NCI-H82 (cell line): ENCODE results near the gene SLC2A5.
A peak's percentile ranks its signal among the peaks of the same experiment; 100 is the strongest.

Experiments used
- DNase-seq: peaks from one replicate; lab custom pipeline; 2025; lab: John Stamatoyannopoulos, UW

Gene SLC2A5

DNA sequence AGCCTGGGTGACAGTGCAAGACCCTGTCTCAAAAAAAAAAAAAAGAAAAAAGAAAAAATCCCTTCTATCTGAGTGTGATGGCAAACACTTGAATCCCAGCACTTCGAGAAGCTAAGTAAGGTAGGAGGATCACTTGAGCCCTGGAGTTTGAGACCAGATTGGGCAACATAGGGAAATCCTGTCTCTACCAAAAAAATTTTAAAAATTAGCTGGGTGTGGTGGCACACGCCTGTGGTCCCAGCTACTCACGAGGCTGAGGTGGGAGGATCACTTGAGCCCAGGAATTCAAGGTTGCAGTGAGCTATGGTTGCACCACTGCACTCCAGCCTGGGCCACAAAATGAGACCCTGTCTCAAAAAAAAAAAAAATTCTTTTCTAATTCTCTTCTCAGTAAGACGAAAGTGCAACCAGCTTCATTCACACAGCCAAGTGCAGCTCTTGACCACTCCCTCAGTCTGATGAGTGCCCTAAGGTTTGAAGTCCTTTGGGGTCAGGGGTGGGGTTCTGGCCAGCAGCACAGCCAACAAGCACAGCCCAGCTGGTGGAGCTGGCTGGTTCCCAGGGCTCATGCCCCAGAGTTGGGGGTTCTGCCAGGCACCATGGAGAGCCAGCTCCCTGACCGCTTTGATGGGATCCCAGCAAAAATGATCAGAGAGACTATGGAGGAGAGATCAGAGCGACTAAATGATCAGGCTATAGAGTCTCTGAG, 8.0 kb downstream of the SLC2A5 start:
- DNase-seq: no peak

DNA sequence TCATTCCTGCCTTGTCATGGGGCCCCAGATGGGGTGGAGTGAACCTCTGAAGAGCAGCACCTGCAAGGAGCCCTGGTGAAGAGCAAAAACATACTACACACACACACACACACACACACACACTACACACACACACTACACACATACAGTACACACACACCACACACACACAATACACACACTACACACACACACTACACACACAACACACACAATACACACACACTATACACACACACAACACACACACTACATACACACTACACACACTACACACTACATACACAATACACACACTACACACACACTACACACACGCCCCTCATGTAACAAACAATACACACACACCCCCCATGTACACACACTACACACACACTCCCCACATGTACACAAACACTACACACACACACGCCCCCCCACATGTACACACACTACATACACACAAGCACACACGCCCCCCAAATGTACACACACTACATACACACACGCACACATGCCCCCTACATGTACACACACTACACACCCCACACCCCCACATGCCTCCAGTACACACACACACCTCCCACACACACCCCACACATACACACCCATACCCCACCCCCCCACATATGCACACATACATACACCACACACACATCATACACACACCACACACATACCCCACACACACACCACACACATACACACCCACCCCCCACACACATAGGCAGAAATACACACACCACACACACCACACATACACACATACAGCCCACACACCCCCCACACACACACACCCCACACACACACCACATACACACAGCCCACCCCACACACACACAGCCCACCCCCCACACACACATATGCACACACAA, 9.3 kb downstream of the SLC2A5 start:
- no peak for DNase-seq

DNA sequence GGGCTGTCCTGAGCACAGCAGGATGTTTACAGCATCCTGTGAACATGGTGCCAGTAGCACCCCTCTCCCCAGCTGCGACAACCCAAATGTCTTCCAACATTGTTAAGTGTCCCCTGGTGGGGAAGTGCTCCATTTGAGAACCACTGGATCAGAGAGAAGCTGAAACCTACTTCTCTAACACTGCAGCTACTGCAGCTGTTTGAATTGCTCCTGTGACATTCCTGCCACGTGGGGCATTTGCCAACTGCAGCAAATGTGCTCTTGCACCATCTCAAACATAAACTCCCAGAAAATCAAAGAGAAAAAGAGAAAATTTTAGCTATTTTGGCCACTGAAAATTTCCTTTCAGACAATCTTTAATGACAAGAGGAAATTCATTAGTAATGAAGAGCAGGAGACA, 11.0 kb downstream of the SLC2A5 start:
- DNase-seq: no peak

DNA sequence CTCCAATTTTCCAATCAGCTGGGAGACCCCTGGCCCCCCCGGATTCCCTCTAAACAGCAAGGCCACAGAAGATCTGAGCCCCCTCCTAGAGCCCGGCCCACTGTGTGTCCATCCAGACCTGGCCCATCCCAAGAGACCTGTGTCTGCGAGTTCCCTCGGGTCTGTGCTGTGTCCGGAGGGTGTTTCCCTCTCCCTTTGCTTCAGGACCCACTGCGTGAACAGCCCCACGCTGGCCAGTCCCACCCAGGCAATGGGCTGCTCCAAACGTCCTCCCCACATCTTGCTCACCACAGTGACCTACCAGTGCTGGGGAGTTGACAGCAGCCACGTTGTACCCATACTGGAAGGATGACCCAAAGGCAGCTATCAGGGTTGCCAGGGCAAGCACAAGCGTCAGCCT, 11.6 kb downstream of the SLC2A5 start:
- DNase-seq: no peak

DNA sequence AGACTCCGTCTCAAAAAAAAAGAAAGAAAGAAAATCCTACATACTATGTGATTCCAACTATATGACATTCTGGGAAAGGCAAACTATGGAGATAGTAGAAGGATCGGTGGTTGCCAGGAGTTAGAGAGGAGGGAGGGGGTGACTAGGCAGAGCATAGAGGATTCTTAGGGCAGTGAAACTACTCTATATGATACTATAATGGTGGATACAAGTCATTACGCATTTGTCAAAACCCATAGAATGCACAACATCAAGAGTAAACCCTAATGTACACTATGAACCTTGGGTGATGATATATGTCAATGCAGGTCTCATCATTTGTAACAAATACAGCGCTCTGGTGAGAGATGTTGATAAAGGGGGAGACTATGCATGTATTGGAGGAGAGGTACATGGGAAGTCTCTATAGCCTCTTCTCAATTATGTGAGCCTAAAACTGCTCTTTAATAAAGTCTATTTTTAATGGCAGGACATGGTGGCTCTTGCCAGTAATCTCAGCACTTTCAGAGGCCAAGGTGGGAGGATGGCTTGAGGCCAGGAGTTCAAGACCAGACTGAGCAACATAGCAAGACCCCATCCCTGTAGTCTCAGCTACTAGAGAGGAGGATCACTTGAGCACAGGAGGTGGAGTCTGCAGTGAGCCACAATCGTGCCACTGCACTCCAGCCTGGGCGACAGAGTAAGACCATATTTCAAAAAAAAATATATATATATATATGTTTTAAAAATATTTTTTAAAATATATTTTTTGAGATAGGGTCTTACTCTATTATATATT, 17.0 kb downstream of the SLC2A5 start:
- no peak for DNase-seq

DNA sequence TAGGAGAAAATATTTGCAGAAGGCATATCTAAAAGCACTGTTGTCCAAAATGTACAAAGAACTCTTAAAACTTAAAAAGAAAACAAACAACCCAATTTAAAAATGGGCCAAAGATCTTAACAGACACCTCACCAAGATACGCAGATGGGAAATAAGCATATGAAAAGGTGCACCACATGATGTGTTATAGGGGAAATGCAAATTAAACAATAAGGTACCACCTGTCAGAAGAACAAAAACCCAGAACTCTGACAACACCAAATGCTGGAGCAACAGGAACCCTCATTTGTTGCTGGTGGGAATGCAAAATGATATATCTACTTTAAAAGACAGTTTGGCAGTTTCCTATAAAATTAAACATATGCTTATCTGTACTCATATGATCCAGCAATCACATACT, 18.1 kb downstream of the SLC2A5 start:
- DNase-seq: no peak

DNA sequence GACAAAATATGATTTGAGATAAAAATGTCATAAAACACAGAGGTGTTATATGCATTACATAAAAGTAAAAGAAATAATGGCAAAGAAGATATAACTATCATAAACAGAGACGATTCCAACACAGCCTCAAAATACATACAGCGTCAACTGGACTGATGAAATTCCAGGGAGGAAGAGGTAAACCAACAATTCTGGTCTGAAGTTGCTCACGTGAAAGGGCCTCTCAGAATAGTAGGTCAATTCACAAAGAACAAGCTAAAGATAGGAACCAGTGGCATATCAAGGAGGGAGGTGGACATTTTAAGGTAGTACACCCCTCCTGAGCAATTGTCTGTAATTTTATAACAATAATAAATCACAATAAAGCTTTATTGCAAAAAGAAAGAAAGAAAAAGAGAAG, 18.6 kb downstream of the SLC2A5 start:
- DNase-seq: no peak

DNA sequence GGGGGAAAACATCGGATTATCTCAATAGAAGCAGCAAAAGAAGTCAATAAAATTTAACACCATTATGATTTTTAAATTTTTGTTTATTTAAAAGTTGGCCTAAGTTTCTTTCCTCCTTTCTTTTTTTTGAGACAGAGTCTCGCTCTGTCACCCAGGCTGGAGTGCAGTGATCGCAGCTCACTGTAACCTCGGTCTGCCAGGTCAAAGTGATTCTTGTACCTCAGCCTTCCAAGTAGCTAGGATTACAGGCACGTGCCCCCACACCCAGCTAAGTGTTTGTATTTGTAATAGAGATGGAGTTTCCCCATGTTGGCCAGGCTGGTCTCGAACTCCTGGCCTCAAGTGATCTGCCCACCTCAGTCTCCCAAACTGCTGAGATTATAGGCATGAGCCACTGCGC, 20.9 kb downstream of the SLC2A5 start:
- DNase-seq: no peak

DNA sequence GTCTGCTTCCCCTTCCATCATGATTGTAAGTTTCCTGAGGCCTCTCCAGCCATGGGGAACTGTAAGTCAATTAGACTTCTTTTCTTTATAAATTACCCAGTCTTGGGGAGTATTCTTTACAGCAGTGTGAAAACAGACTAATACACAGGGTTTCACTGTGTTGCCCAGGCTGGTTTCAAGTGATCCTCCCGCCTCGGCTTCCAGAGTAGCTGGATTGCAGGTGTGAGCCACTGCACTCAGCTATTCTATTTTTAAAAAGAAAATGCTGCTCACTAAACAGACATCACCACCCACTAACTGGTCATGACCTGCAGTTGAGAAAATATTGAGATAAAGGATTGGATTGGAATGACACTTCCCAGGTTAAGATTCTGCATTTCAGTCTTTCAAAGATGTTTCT, 22.4 kb downstream of the SLC2A5 start:
- DNase-seq: no peak

DNA sequence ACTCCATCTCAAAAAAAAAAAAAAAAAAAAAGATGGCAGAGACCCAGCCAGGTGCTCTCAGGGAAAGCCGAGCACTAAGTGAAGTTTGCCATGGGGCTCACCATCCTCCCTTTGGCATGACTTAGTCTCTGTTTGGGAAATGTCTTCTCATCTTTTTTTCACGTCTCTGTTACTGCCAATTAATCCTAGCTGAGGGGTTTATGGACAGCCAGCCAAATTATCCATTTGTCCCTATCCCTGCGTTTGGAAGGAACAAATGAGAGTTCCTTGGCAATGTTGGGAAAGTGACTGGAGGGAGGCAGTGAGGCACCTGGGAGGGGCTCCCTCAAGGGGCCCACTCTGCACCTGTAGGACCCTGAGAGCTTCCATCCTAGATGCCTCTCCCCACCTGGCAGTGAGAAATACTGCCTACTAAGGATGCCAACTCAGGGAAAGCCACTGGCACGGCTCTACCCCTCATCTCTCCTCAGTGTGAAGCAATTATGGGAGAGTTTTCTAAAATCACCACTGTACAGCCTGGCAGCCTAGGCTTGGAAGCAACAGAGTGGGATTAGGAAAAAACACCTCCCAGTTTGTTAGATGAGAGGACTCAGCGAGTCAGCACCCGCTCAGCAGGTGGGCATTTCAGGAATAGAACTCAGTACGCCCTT, 23.4 kb downstream of the SLC2A5 start:
- DNase-seq: no peak

DNA sequence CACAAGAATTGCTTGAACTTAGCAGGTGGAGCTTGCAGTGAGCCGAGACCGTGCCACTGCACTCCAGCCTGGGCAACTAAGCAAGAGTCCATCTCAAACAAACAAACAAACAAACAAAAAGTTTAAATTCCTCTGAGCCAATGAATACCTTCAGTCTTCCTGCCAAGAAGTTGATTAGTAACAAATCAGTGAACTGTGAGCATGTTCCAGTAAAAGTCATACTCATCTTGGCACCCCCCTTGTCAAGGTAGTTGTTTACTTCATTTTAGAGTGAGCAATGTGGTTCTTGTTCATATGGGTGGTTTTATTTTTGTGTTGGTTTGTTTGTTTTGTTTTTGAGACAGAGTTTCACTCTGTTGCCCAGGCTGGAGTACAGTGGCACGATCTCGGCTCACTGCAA, 25.2 kb downstream of the SLC2A5 start:
- DNase-seq: no peak

DNA sequence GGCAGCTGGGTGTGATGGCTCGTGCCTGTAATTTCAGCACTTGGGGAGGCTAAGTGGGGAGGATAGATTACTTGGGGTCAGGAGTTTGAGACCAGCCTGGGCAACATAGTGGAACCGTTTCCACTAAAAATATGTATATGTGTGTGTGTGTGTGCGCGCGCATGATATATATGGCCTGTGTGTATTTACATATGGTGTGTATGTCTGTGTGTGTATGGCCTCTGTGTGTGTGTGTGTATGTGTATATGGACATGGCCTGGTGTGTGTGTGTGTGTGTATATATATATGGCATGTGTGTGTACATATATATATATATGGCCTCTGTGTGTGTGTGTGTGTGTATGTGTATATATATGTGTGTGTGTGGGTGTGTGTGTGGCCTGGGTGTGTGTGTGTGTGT, 27.2 kb downstream of the SLC2A5 start:
- no peak for DNase-seq

DNA sequence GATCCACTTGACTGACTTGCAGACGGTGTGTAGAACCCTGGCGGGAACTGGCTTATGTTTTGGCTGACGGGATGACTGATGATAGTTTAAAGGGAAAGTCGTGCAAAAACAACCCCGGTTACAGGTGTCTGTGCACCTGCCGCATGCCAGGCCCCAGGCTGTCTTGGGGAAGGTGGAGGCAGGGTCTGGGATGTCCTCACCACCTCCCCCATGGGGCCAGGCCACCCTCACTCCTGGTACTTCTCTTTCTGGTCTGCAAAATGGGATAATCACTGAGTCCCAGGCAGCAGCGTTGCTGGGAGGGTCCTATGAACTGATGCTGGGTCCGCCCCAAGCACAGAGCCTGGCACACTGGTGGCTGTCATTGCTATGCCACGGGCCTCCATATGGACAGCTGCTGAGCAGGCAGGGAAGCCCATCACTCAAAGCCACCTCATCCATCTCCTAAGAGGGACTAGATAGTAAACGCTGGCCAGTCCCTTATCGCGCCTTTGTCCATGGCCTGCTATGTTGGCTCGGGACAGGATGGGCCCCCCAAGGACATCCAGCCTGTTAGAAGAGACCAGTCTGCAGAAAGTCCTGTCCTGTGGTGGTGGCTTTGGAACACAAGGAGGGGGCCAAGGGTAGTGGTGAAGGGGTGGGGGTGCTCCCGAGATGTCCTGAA, 28.2 kb downstream of the SLC2A5 start:
- DNase-seq: no peak

DNA sequence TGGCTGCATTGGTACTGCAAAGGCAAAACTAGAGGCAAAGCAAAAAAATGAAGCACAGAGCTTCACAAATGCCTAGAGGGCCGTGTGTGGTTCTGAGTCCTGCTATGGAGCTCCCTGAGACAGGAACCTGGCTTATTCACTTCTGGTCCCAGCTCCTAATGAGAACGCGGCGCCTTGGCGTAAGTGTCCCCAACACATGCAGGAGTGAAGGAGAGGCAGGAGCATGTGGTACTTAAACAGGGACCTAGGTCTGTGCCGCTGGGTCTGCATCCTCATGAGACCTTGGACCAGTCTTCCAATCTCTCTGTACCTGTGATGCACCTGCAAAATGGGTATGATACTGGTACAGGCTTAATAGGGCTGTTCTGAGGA, 28.8 kb downstream of the SLC2A5 start:
- no peak for DNase-seq

DNA sequence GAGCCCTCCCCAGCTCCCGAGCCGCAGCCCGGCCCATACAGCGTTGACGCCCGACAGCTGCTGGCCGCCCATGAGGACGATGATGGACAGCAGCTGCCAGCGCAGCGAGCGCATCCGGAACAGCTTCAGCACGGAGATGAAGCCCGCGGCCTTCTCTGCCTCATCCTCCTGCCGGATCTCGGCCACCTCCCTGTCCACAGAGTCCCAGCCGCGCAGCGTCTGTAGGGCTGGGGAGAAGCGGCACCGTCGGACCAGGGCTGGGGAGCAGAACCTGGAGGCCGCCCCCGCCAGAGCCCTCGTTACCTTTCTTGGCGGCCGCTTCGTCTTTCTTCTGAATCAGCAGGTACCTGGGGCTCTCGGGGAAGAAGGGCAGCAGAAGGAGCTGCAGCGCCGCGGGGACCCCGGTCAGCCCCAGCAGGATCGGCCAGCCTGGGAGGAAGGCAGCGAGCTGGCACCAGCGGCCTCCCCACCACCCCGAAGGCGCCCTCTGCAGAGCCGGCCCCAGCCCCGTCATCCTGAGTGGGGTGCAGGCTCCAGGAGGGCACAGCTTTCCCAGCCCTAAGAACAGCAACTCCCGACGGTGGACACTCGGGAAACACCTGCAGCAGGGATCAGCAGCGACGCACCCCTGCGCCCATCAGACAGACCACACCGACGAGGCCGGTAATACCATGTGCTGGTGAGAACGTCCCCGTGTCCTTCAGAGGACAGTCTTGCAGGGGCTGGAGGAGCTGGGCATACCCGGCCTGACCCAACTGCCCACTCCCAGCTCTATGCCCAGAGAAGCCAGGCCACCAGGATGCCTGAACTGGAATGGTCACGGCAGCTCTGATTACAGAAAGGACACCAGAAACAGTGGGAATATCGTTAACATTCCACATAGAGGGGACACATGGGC, 29.4 kb downstream of the SLC2A5 start:
- no peak for DNase-seq

DNA sequence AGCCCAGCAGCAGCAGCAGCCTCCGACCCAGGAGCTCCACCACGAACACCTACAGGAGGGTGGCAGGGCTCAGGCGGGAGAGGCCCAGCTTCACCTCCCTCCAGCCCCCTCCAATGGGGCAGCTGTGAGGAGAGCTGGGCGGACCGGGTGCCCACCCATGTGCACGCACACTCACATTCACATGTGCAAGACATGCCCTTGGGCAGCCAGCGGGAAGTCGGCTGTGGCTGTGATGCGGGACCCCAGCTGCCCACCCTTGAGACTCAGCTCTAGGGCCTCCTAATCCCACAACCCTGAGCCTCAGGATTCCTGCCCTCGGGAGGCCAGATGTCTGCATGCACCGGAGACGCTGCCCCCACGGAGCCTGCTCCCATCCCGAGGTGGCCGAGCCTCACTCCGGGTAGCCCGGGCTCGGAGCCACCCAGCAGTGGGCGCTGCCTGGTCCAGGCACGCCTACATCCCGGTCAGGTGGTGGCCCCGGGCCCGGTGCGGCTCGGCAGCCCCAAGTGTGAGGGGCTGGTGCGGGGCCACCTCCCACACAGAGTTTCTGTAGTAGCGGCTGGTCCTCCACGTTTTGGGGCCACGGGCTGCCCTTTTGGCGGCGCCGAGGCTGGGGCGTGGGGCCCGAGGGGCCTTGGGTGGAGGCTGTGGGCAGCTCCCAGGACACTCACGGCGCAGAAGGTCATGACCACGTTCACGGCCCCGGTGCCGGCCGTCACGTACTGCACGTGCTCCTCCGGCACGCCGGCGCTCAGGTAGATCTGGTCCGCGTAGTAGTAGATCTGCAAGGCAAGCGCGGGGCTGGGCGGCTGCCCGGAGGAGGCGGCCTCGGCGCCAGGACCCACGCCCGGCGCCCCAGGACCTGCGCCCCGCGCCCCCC, 30.3 kb downstream of the SLC2A5 start:
- DNase-seq: peak; percentile 31

DNA sequence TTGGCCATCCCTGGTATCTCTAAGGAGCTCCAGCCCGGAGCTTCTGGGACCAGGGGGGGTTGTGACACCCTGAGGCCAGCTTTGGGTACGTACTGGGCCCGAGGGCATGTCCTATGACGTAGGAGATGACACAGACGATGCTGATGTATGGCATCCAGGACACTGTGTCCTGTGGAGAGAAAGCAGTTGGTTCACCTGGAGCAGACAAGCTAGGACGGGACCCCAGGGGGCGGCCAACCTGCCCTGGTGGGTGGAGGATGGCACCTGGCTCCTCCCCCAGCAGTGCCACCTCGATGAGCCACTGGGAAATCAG, 31.1 kb downstream of the SLC2A5 start:
- DNase-seq: no peak

DNA sequence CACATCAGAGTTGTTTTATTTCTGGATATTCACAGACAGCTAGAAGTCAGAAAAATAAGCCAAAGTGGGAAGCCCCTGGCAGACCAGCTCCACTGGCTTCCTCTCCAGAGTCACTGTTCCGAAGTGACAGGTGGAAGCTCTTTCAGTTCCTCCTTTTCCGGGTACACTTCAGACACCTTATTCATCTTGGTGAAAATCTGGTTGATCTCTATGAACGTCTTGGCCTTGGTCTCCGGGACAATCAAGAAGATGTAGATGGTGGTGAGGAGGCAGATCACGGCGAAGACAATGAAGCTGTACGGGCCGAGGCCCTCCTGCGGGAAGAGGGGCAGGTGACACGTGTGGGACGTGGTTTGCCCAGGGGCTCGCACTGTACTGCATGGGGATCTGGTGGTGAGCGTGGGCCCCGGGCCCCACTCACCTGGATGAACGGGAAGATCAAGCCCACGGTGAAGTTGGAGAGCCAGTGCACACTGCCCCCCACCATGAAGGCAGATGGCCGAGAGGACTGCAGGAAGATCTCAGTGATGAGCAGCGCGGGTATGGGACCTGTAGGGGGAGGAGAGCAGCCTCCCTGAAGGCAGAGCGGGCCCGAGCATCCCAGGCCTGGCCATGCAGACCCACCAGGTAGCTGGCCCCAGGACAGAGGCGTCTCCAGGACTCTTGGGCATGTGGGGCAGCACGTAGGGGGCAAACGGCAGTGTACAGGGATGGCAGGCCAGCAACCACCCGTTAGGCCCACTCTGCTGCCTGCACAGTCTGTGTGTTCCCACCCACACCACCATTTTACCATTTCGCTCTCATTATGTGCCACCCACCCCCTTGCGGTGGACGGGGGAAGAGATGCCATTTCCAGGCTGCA, 31.7 kb downstream of the SLC2A5 start:
- no peak for DNase-seq

DNA sequence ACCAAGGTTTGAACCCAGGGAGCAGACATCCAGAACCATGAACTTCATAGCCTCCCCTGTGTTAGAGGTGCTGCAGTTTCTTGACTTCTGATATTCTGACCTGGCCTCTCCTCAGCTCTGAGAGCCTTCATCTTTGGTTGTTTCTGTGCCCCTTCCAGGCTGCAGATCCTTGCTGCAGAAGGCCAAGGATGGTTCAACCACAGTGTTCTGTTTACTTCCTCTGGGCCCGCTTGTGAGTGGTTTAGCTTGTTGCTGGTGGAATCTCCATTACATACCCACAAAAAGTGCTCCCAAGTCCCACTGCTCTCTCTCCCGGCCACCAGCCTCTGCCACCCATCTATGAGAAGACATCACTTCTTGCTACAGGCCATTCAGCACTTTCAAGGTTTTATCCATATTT, 34.2 kb downstream of the SLC2A5 start:
- DNase-seq: no peak
